ENCODE results near the gene DLEC1. TPM values are rescaled to one million over a fixed set of nuclear protein-coding genes. Genes with fewer than 3 reads are reported as not detected.
A peak's percentile ranks its signal among the peaks of the same experiment; 100 is the strongest.

DLEC1 gene
- total RNA-seq, 4 donors from 2014 or later = 0.18 to 2.2 (median 0.75) TPM

DNA sequence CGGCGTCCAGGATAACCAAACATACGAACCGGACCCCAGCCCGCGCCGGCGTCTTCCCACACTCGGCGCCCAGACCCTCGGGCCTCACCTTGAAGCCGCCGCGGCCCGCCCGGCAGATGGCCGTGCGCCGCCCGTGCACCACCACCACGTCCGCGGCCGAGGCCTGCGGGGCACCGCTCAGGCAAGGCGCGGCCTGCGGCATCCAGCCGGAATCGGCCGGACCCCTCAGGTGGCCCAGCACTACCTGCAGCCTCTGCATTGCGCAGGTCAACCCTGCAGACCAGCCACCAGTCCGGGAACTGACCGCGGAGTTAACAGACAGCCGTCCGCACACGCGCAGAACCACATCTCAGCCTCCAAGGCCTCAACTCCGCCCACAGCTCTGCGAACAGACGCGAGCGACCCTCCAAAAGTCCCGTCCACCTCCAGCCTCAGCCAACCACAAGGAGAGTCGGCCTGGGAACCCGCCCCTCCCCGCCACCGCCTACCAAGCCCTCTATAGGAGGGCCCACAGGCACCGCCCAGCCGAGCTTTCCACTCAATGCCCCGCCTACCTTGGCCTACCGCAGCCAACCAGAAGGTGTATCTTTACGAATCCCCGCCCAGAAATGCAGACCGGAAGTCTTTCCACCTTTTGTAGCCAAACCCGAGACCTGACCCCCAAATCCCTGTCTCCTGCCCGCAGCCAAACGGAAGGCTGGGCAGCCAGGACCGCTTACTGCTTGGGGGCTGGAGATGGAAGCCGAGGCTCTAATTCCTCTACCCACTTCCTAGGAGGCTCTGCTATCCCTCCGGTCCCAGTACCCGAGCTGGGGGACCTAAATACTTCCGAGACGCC, 98.0 kb downstream of the DLEC1 start, which contains the start of gene ACAA1:
ACAA1 (minus strand) TSS at position 351 of the 838 bp plus-strand sequence; CDS start at position 259, 92 bp downstream.
- Histone ChIP-seq H3K4me3 (peak within 1 kb of the TSS; percentile 77 to 96 (median 89)), H3K4me1 (peaks cover 0 to 67% (median 13%) of the 10 kb centered on the region in 4 donors), H3K9me3 (no peaks in the 10 kb centered on the region), H3K27ac (peak within 1 kb of the TSS; percentile 86 to 94 (median 88)), H3K27me3 (no peaks in the 10 kb centered on the region), H3K36me3 (peaks cover 0 to 37% (median 0%) of the 10 kb centered on the region in 3 donors)
- DNase-seq = peak; percentile 99 to 100 (median 100)
- TF ChIP-seq POLR2A (IDR thresholded peaks at IDR 0.05) = peak; percentile 85 to 92
- TF ChIP-seq, protein P1, sequence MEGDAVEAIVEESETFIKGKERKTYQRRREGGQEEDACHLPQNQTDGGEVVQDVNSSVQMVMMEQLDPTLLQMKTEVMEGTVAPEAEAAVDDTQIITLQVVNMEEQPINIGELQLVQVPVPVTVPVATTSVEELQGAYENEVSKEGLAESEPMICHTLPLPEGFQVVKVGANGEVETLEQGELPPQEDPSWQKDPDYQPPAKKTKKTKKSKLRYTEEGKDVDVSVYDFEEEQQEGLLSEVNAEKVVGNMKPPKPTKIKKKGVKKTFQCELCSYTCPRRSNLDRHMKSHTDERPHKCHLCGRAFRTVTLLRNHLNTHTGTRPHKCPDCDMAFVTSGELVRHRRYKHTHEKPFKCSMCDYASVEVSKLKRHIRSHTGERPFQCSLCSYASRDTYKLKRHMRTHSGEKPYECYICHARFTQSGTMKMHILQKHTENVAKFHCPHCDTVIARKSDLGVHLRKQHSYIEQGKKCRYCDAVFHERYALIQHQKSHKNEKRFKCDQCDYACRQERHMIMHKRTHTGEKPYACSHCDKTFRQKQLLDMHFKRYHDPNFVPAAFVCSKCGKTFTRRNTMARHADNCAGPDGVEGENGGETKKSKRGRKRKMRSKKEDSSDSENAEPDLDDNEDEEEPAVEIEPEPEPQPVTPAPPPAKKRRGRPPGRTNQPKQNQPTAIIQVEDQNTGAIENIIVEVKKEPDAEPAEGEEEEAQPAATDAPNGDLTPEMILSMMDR (IDR thresholded peaks at IDR 0.05) = peak in 3 of 6 experiments; percentile 4 to 17 (median 14)

DNA sequence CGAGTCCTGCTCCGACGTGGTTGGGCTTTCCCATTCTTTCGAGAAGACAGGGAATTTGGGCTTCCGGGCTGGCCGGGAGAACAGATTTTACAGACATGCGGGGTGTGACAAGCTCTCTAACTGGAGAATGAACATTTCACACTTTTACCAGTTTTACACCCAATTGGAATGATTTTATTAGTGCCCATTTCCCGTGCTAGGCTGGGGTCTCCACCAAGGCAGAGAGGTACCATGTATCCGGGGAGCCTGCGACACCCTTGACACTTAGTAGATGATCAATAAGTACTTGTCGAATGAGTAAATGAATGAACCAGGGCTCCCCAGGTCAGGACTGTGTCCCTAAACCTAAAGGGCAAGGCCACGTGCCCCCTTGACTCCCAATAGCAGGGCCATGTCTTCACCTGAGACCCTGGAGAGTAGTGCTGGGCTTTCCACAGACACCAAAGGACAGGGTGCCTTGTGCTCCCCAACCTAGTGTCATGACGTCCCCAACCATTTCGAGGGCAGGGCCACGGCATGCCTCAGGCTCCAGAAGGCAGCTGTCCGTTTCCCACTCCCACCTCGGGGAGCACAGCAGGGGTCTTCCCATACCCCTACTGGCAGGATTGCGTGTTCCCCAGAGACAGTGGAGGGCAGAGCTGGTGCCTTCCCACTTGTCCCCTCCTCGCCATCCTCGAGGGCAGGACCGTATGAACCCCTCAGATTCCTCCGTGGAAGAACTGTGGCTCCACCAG, 98.8 kb downstream of the DLEC1 start:
- Histone ChIP-seq H3K4me1 (peaks cover 0 to 59% (median 13%) of the 10 kb centered on the region in 4 donors), H3K27ac (peak overlapping the region; percentile 86 to 94 (median 88)), H3K9me3 (no peaks in the 10 kb centered on the region), H3K27me3 (no peaks in the 10 kb centered on the region), H3K36me3 (peaks cover 0 to 31% (median 0%) of the 10 kb centered on the region in 3 donors), H3K4me3 (peak overlapping the region; percentile 77 to 96 (median 89))
- TF ChIP-seq, protein P1 (IDR thresholded peaks at IDR 0.05) = peak in 3 of 6 experiments; percentile 11 to 22 (median 16)
- TF ChIP-seq POLR2A (IDR thresholded peaks at IDR 0.05) = no peak
- DNase-seq = peak in 2 of 3 donors; percentile 49 to 60

DNA sequence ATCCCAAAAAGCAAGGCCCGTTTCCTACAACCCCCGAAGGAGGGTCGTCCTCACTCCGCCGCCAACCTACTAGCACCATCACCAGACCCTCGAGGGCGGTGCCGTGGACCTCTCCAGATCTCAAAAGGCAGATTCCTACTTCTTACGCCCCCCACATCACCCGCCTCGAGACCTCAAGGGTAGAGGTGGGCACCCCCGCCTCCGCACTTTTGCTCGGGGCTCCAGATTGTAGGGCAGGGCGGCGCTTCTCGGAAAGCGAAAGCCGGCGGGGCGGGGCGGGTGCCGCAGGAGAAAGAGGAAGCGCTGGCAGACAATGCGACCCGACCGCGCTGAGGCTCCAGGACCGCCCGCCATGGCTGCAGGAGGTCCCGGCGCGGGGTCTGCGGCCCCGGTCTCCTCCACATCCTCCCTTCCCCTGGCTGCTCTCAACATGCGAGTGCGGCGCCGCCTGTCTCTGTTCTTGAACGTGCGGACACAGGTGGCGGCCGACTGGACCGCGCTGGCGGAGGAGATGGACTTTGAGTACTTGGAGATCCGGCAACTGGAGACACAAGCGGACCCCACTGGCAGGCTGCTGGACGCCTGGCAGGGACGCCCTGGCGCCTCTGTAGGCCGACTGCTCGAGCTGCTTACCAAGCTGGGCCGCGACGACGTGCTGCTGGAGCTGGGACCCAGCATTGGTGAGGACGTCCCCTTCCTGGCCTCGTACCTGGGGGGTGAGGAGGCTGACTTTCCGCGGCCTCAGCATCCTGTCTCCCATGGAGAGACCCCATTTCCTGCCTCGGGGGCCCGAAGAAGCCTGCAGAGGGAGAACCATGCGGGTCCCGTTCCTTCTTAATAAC, 99.6 kb downstream of the DLEC1 start, which contains the start of gene MYD88:
MYD88 (plus strand) TSS at position 313 of the 842 bp plus-strand sequence; CDS start at position 353, 40 bp downstream.
- Histone ChIP-seq H3K27me3 (no peaks in the 10 kb centered on the region), H3K9me3 (no peaks in the 10 kb centered on the region), H3K4me1 (peaks cover 0 to 51% (median 13%) of the 10 kb centered on the region in 4 donors), H3K36me3 (peaks cover 0 to 25% (median 0%) of the 10 kb centered on the region in 3 donors), H3K27ac (peak within 1 kb of the TSS; percentile 86 to 94 (median 88)), H3K4me3 (peak within 1 kb of the TSS; percentile 77 to 96 (median 89))
- peak; percentile 90 to 95 (median 92) for DNase-seq
- TF ChIP-seq POLR2A (IDR thresholded peaks at IDR 0.05) = peak; percentile 79 to 87
- TF ChIP-seq, protein P1 (IDR thresholded peaks at IDR 0.05) = peak in 1 of 6 experiments; percentile 10

DNA sequence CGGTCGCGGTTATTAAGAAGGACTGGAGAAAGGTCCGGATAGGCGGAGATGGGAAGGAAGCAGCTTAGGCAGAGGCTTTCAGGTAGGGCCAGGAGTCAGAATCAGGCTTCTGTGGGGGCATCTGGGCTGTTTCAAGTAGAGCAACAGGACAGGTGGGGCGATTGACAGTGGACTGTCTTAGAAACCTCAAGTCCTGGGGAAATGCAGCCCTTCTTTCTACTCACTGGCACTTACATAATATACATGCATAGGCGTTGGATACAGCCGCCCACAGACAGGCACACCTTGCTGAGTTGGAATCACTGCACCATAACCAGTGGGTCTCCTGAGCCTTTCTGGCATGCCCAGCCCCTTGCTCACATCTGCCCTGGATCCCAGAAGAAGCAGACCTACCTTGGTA, 100.2 kb downstream of the DLEC1 start:
- Histone ChIP-seq H3K9me3 (no peaks in the 10 kb centered on the region), H3K36me3 (peaks cover 0 to 19% (median 0%) of the 10 kb centered on the region in 3 donors), H3K4me3 (peak overlapping the region; percentile 77 to 96 (median 89)), H3K4me1 (peaks cover 0 to 45% (median 13%) of the 10 kb centered on the region in 4 donors), H3K27ac (peak overlapping the region; percentile 86 to 94 (median 88)), H3K27me3 (no peaks in the 10 kb centered on the region)
- DNase-seq = peak in 2 of 3 donors; percentile 15 to 48
- TF ChIP-seq POLR2A (IDR thresholded peaks at IDR 0.05) = no peak
- TF ChIP-seq, protein P1 (IDR thresholded peaks at IDR 0.05) = no peak
